ENCODE measurements around the gene LZTS3.

- TF ChIP-seq CTCF (IDR thresholded peaks at IDR 0.05; ENCODE audit: borderline replicate concordance, extremely low read depth, low read length, poor library complexity, severe bottlenecking) (no peak), EZH2 (IDR thresholded peaks at IDR 0.05; ENCODE audit: borderline replicate concordance, low read depth, low read length, severe bottlenecking) (no peak)
These were observed 11.9 kb downstream of the LZTS3 start for GRCh38 chr20:3161316-3162079.
